WTC11 (cell line): Measurements from ENCODE around the gene PTGES2. TPM values are rescaled to one million over a fixed set of nuclear protein-coding genes. Genes with fewer than 3 reads are reported as not detected.

Experiments
- ATAC-seq: fragments of 200-7000 bp; cut with Tn5 transposase; 2 replicates; pipeline ENCODE4 v1.10.0; 2021; ENCODE audit warnings: mild to moderate bottlenecking, moderate library complexity
- CTCF ChIA-PET: fragments of 300-600 bp; sonication (Branson Sonifier 250); formaldehyde crosslinking; loops from one replicate; lab custom pipeline; 2021; ENCODE audit warnings: antibody characterized with exemption; lab: Charles Lee
- POLR2A ChIA-PET: fragments of 350-600 bp; sonication (Branson Sonifier 250); formaldehyde crosslinking; loops from one replicate; lab custom pipeline; 2021; ENCODE audit warnings: antibody characterized with exemption; lab: Charles Lee
- DNase-seq: peaks from one replicate; pipeline ENCODE4 v3.0.0; 2021; ENCODE audit warnings: low spot score
- H3K27ac Mint-ChIP-seq: 2 replicates; pipeline ENCODE4 v1.8.0; 2021; ENCODE audit warnings: mixed read lengths
- H3K27me3 Mint-ChIP-seq: 2 replicates; pipeline ENCODE4 v1.8.0; 2021; ENCODE audit warnings: low read depth, mild to moderate bottlenecking, moderate library complexity, mixed read lengths
- H3K36me3 Mint-ChIP-seq: 2 replicates; pipeline ENCODE4 v1.8.0; 2021; ENCODE audit warnings: mixed read lengths
- H3K4me1 Mint-ChIP-seq: 2 replicates; pipeline ENCODE4 v1.8.0; 2022; ENCODE audit warnings: mixed read lengths
- H3K4me3 Mint-ChIP-seq: 2 replicates; pipeline ENCODE4 v1.8.0; 2021; ENCODE audit warnings: mild to moderate bottlenecking, moderate library complexity, mixed read lengths
- H3K9me3 Mint-ChIP-seq: 2 replicates; pipeline ENCODE4 v1.8.0; 2021; ENCODE audit warnings: mixed read lengths
- ATF2 ChIP-seq: sonication (generic); formaldehyde crosslinking; IDR thresholded peaks from 2 replicates; pipeline ENCODE4 v1.8.1; 2022; ENCODE audit warnings: low read depth, missing genetic modification reagents, borderline replicate concordance
- ATF3 ChIP-seq: sonication (generic); formaldehyde crosslinking; conservative IDR thresholded peaks from 2 replicates; pipeline ENCODE4 v1.8.1; 2022; ENCODE audit warnings: mild to moderate bottlenecking, missing genetic modification reagents
- CBFB ChIP-seq: sonication (generic); formaldehyde crosslinking; IDR thresholded peaks from 2 replicates; pipeline ENCODE4 v1.8.1; 2022; ENCODE audit warnings: mild to moderate bottlenecking, low read depth, missing genetic modification reagents
- CDX4 ChIP-seq: fragments of 250-450 bp; sonication (Bioruptor Pico); IDR thresholded peaks from 2 replicates; pipeline ENCODE4 v1.9.0; 2021; ENCODE audit warnings: moderate library complexity, mild to moderate bottlenecking, inconsistent platforms, borderline replicate concordance
- CREM ChIP-seq: sonication (generic); formaldehyde crosslinking; IDR thresholded peaks from 2 replicates; pipeline ENCODE4 v1.8.1; 2022; ENCODE audit warnings: mild to moderate bottlenecking, missing genetic modification reagents, moderate library complexity
- ETV6 ChIP-seq: sonication (generic); formaldehyde crosslinking; IDR thresholded peaks from 2 replicates; pipeline ENCODE4 v1.8.1; 2022; ENCODE audit warnings: mild to moderate bottlenecking, missing genetic modification reagents
- GTF2I ChIP-seq: fragments of 250-450 bp; sonication (Bioruptor Pico); conservative IDR thresholded peaks from 2 replicates; pipeline ENCODE4 v1.4.0; 2021; ENCODE audit warnings: mild to moderate bottlenecking
- HMGA2 ChIP-seq: fragments of 250-450 bp; sonication (Bioruptor Pico); IDR thresholded peaks from 2 replicates; pipeline ENCODE4 v1.4.0; 2021; ENCODE audit warnings: mild to moderate bottlenecking, moderate library complexity
- JAZF1 ChIP-seq: fragments of 250-450 bp; sonication (Bioruptor Pico); IDR thresholded peaks from 2 replicates; pipeline ENCODE4 v1.9.0; 2021; ENCODE audit warnings: moderate library complexity, mild to moderate bottlenecking, inconsistent platforms
- MAX ChIP-seq: sonication (generic); formaldehyde crosslinking; IDR thresholded peaks from 2 replicates; pipeline ENCODE4 v1.8.0; 2022; ENCODE audit warnings: mild to moderate bottlenecking, missing genetic modification reagents
- NFYB ChIP-seq: sonication (generic); formaldehyde crosslinking; conservative IDR thresholded peaks from 2 replicates; pipeline ENCODE4 v1.8.0; 2022; ENCODE audit warnings: low read depth, missing genetic modification reagents
- SMAD4 ChIP-seq: sonication (generic); formaldehyde crosslinking; IDR thresholded peaks from 2 replicates; pipeline ENCODE4 v1.8.0; 2022; ENCODE audit warnings: mild to moderate bottlenecking, missing genetic modification reagents
- ZNF425 ChIP-seq: fragments of 250-450 bp; sonication (Bioruptor Pico); conservative IDR thresholded peaks from 2 replicates; pipeline ENCODE4 v1.9.0; 2021; ENCODE audit warnings: mild to moderate bottlenecking
- ZNF512 ChIP-seq: sonication (generic); formaldehyde crosslinking; IDR thresholded peaks from 2 replicates; pipeline ENCODE4 v1.8.1; 2022; ENCODE audit warnings: missing genetic modification reagents, borderline replicate concordance
- ZSCAN18 ChIP-seq: fragments of 250-450 bp; sonication (Bioruptor Pico); IDR thresholded peaks from 2 replicates; pipeline ENCODE4 v2.1.2; 2022; ENCODE audit warnings: mild to moderate bottlenecking, moderate library complexity
- total RNA-seq: library from RNA; stranded (reverse); gene quantifications from 3 replicates; pipeline ENCODE4 v1.2.3, GENCODE V29; 2021

Gene PTGES2
- total RNA-seq, 1 experiment from 2014 or later: 118 TPM

GRCh38 chr9:128167209-128167608 is 39.7 kb upstream of the PTGES2 start:
- ATAC-seq: no peak
- CTCF ChIA-PET: no interaction called here
- Mint-ChIP-seq H3K27ac (no peak overlapping the region), H3K27me3 (no peaks in the 10 kb centered on the region), H3K4me3 (no peak overlapping the region), H3K9me3 (no peaks in the 10 kb centered on the region), H3K4me1 (no peaks in the 10 kb centered on the region), H3K36me3 (peaks cover 34% of the 10 kb centered on the region)
- POLR2A ChIA-PET: no interaction called here
- no peak for DNase-seq
- TF ChIP-seq ETV6 (CRISPR knock-in tag) (no peak), ATF2 (no peak), GTF2I (CRISPR knock-in tag) (no peak), MAX (CRISPR knock-in tag) (no peak), ZNF512 (CRISPR knock-in tag) (no peak)

GRCh38 chr9:128166169-128166568 is 38.6 kb upstream of the PTGES2 start:
- ATAC-seq (no peak), DNase-seq (no peak)
- no peaks in the 10 kb centered on the region for H3K27me3 Mint-ChIP-seq
- ChIA-PET CTCF (no interaction called here), POLR2A (no interaction called here)
- H3K36me3 Mint-ChIP-seq: peaks cover 34% of the 10 kb centered on the region
- no peak overlapping the region for H3K27ac Mint-ChIP-seq
- H3K4me3 Mint-ChIP-seq: no peak overlapping the region
- peaks cover 1% of the 10 kb centered on the region for H3K4me1 Mint-ChIP-seq
- H3K9me3 Mint-ChIP-seq: no peaks in the 10 kb centered on the region
- TF ChIP-seq JAZF1 (CRISPR knock-in tag) (no peak), CBFB (CRISPR knock-in tag) (no peak), CDX4 (no peak), HMGA2 (CRISPR knock-in tag) (no peak), SMAD4 (no peak), MAX (CRISPR knock-in tag) (no peak), ZNF512 (CRISPR knock-in tag) (no peak), CREM (CRISPR knock-in tag) (no peak), NFYB (CRISPR knock-in tag) (no peak)

GRCh38 chr9:128164307-128164885 is 36.9 kb upstream of the PTGES2 start:
- no peak overlapping the region for H3K27ac Mint-ChIP-seq
- H3K9me3 Mint-ChIP-seq: no peaks in the 10 kb centered on the region
- H3K36me3 Mint-ChIP-seq: peaks cover 28% of the 10 kb centered on the region
- H3K4me1 Mint-ChIP-seq: peaks cover 5% of the 10 kb centered on the region
- POLR2A ChIA-PET: no interaction called here
- TF ChIP-seq ZSCAN18 (CRISPR knock-in tag) (no peak), ATF3 (no peak), ZNF425 (CRISPR knock-in tag) (no peak), ATF2 (no peak)
- CTCF ChIA-PET: interaction anchor here (2.1 kb wide), 1 partner anchor 40 kb away, joined by 7 read pairs; no protein-coding TSS in a partner anchor
- H3K4me3 Mint-ChIP-seq: no peak overlapping the region
- H3K27me3 Mint-ChIP-seq: no peaks in the 10 kb centered on the region
- DNase-seq (no peak), ATAC-seq (no peak)
